T-helper 17 cell (primary cell): Measurements from ENCODE around the gene ACVR1. TPM values are rescaled to one million over a fixed set of nuclear protein-coding genes. Genes with fewer than 3 reads are reported as not detected.

ENCODE experiments used
- ATAC-seq: fragments of 150-1000 bp; cut with Tn5 transposase; 2 replicates; pipeline ENCODE4 v1.10.0; 2021; ENCODE audit warnings: mild to moderate bottlenecking, moderate library complexity
- DNase-seq, 3 donors: peaks; one replicate each; pipeline versions ENCODE4 v3.0.0 to v3.0.0-alpha.2; 2020 to 2021
- H3K9me3 ChIP-seq: one replicate; pipeline ENCODE4 v1.7.0; 2013; ENCODE audit warnings: low read length, mild to moderate bottlenecking; ENCODE audit not compliant: control insufficient read depth, poor library complexity, severe bottlenecking
- H3K27ac Mint-ChIP-seq: one replicate; pipeline ENCODE4 v1.8.0; 2022; ENCODE audit warnings: mild to moderate bottlenecking, moderate library complexity, mixed read lengths
- H3K27me3 Mint-ChIP-seq: one replicate; pipeline ENCODE4 v1.8.0; 2022; ENCODE audit warnings: mixed read lengths
- H3K36me3 Mint-ChIP-seq: one replicate; pipeline ENCODE4 v1.8.0; 2022; ENCODE audit warnings: low read depth, mixed read lengths
- H3K4me1 Mint-ChIP-seq: one replicate; pipeline ENCODE4 v1.8.0; 2022; ENCODE audit warnings: mild to moderate bottlenecking, mixed read lengths
- H3K4me3 Mint-ChIP-seq: one replicate; pipeline ENCODE4 v1.8.0; 2022; ENCODE audit warnings: mild to moderate bottlenecking, moderate library complexity, mixed read lengths
- total RNA-seq, 4 donors: library from RNA in 2 of 4; stranded (reverse) in 2 of 4; gene quantifications; one replicate each; pipeline ENCODE4 v1.2.3 and lab custom pipeline; 2022 to 2026

Gene ACVR1
- total RNA-seq, 2 donors from 2014 or later = 37.4 to 38.2 TPM

GRCh38 chr2:157699009-157699408, 177.1 kb downstream of the ACVR1 start:
- H3K9me3 ChIP-seq = no peaks in the 10 kb centered on the region
- Mint-ChIP-seq H3K27ac (no peak overlapping the region), H3K36me3 (no peaks in the 10 kb centered on the region), H3K27me3 (no peaks in the 10 kb centered on the region), H3K4me3 (no peak overlapping the region), H3K4me1 (no peaks in the 10 kb centered on the region)
- ATAC-seq = no peak
- DNase-seq = no peak

DNA sequence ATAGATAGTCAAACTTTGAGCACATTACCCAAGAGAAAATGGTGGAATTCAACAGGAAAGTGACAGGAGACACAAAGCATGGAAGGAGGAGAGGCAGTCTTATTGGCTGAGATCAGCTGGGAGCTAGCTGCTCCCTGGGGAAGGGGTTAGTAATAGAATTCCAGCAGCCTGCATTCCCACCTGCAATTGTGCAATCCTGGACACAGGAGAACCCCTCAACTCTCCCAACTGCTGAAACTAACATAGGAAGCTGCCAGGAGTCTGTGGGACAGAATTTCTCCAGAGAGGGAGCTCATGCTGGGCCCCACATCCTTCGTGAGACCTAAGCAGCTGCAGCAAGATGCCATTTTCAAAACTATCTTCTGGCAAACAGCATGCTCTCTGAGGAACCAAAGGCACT, 177.7 kb downstream of the ACVR1 start:
- no peaks in the 10 kb centered on the region for H3K9me3 ChIP-seq
- Mint-ChIP-seq H3K4me3 (no peak overlapping the region), H3K36me3 (peaks cover 2% of the 10 kb centered on the region), H3K27me3 (no peaks in the 10 kb centered on the region), H3K4me1 (no peaks in the 10 kb centered on the region), H3K27ac (no peak overlapping the region)
- ATAC-seq (no peak), DNase-seq (no peak)

DNA sequence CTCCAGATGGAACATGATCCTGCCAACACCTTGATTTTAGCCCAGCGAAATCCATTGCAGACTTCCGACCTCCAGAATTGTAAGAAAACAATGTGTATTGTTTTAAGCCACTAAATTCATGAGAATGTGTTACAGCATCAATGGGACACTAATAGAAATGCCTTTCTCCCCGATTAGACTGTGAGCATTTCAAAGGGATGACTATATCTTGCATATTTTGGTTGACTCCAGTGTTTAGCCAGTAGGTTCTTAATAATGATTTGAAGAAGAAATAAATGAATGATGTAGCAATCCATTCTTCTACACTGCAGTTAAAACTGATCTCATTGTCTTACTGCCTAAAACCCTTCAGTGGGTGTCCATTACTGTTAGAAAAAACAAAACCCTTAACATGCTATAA, 180.1 kb downstream of the ACVR1 start:
- Mint-ChIP-seq H3K27ac (no peak overlapping the region), H3K4me1 (no peaks in the 10 kb centered on the region), H3K27me3 (no peaks in the 10 kb centered on the region), H3K36me3 (peaks cover 3% of the 10 kb centered on the region), H3K4me3 (no peak overlapping the region)
- H3K9me3 ChIP-seq = no peaks in the 10 kb centered on the region
- ATAC-seq (no peak), DNase-seq (no peak)

- no peaks in the 10 kb centered on the region for H3K27me3 Mint-ChIP-seq
- H3K9me3 ChIP-seq = no peaks in the 10 kb centered on the region
- H3K36me3 Mint-ChIP-seq = peaks cover 3% of the 10 kb centered on the region
- no peak for ATAC-seq
- no peak overlapping the region for H3K4me3 Mint-ChIP-seq
- DNase-seq = no peak
- H3K27ac Mint-ChIP-seq = no peak overlapping the region
- H3K4me1 Mint-ChIP-seq = no peaks in the 10 kb centered on the region
Measured at GRCh38 chr2:157692768-157693167, 183.4 kb downstream of the ACVR1 start.

DNA sequence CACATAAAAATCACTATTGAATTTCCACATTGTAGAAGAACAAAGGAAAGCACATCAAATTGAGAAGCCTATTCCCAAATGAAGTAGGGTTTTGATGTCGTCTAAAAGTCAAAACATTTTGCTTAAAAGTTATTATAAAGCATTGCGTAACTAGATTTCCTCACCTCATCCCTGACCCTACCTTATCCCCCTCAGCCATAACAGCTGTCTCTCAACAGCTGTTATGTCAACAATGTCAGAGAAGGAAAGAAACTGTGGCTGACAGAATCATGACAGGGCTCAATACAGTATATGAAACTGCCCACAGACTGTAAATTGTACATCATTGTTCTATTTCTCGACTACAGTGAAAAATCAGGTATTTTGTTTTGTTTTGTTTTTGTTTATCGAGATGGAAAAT, 184.4 kb downstream of the ACVR1 start:
- peaks cover 3% of the 10 kb centered on the region for H3K36me3 Mint-ChIP-seq
- no peak for ATAC-seq
- no peaks in the 10 kb centered on the region for H3K27me3 Mint-ChIP-seq
- no peak overlapping the region for H3K4me3 Mint-ChIP-seq
- H3K27ac Mint-ChIP-seq = no peak overlapping the region
- H3K4me1 Mint-ChIP-seq = no peaks in the 10 kb centered on the region
- no peaks in the 10 kb centered on the region for H3K9me3 ChIP-seq
- no peak for DNase-seq

DNA sequence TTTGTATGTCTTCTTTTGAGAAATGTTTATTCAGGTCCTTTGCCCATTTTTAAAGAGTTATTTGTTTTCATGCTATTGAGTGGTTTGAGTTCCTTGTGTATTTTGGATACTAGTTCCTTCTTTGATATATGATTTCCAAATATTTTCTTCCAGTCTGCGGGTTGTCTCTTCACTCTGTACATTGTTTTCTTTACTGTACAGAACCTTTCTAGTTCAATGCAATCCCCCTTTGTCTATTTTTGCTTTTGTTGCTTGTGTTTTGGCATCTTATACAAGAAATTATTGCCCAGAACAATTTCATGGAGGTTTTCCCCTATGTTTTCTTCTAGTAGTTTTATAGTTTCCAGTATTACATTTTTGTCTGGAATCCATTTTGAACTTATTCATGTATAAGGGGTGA, 185.0 kb downstream of the ACVR1 start:
- H3K36me3 Mint-ChIP-seq = peaks cover 3% of the 10 kb centered on the region
- H3K4me3 Mint-ChIP-seq = no peak overlapping the region
- DNase-seq = no peak
- H3K4me1 Mint-ChIP-seq = no peaks in the 10 kb centered on the region
- no peaks in the 10 kb centered on the region for H3K27me3 Mint-ChIP-seq
- no peaks in the 10 kb centered on the region for H3K9me3 ChIP-seq
- no peak for ATAC-seq
- H3K27ac Mint-ChIP-seq = no peak overlapping the region

Other genes starting within 250 kb of the ACVR1 start
- gene ACVR1C, start 247.5 kb downstream of the ACVR1 start, total RNA-seq = 1 to 10 TPM; 3.3 to 8.5 TPM
- not detected for gene UPP2, start 225.5 kb upstream of the ACVR1 start, total RNA-seq